GF-D8 (cell line): ENCODE results near the gene SREK1IP1.

Experiments used
- DNase-seq: peaks from one replicate; lab custom pipeline; 2025; lab: John Stamatoyannopoulos, UW

SREK1IP1 gene

DNA sequence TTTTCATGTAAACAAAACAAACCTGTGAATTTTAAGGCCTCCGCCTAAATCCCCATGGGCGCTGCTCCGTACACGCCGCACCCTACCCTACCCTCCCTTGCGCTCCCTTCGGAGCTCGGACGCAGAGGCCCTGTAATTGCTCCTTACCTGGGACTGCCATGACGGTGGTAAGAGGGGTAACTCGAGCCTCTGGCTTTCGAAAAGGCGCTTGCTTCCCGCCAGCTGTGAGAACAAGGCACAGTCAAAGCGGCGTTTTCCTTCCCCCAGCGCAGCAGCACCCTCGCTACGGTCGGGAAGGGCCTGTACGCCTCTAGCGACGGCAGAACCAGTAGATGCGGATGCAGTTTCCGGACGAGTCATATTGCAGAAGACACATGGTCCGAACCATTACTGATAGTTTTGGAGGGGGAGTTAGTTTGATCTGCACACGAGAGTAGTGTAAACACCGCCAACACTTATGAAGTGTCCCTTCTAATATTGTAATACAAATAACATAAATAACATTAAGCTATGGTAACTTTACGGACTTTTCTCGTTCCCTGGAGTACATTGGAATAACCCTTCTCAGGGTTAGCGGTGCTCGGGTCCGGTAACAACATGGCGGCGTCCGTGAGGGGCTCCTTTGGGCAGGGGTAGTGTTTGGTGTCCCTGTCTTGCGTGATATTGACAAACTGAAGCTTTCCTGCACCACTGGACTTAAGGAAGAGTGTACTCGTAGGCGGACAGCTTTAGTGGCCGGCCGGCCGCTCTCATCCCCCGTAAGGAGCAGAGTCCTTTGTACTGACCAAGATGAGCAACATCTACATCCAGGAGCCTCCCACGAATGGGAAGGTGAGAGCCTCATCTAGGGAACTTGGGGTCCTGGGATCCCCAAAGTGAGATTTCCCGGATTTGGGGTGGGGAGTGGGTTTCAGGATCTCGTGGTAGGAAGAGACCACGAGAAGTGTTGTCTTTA lies at the start of gene SREK1IP1, which contains the start of gene CWC27:
TSS of gene SREK1IP1 (minus strand) at position 334 of the 955 bp plus-strand sequence. CDS start at position 160, 174 bp downstream.
TSS of gene CWC27 (plus strand) at position 573 of the 955 bp plus-strand sequence. CDS start at position 790, 217 bp downstream.
- peak; percentile 57 for DNase-seq

DNA sequence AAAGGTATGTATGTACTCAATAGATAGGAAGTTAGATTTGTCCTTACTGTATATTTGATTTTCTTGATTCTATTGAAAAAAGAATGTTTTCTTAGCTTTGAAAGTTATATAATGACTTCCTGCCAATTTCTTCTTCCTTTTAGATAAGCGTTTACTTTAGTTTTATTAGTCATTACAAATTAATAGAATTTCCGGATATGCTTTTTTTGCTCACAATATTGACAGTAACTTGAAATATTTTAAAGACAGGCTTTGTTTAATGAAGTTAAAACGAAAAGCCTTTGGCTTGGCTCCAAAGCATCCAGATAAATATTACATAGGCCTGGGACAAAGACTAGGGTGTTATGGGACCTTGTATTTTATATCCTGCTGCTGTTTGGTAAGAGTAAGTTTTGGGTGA lies 49.8 kb upstream of the SREK1IP1 start:
- no peak for DNase-seq

DNA sequence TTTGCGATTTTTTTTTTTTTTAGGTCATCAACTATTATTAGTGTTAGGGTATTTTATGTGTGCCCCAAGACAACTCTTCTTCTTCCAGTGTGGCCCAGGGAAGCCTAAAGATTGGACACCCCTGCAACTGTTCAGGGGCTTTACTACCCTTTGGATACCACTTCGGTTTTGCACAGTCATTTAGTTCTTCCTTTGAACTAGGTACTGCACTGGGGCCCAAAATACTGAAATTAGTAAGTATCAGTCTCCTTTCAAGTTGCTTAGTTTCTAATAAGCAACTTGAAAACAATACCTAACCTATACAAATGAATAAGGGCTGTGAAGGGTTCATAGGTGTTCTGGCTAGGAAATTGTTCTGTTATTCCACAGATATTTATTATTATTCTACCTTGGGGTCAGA lies 45.6 kb upstream of the SREK1IP1 start:
- DNase-seq = no peak

DNA sequence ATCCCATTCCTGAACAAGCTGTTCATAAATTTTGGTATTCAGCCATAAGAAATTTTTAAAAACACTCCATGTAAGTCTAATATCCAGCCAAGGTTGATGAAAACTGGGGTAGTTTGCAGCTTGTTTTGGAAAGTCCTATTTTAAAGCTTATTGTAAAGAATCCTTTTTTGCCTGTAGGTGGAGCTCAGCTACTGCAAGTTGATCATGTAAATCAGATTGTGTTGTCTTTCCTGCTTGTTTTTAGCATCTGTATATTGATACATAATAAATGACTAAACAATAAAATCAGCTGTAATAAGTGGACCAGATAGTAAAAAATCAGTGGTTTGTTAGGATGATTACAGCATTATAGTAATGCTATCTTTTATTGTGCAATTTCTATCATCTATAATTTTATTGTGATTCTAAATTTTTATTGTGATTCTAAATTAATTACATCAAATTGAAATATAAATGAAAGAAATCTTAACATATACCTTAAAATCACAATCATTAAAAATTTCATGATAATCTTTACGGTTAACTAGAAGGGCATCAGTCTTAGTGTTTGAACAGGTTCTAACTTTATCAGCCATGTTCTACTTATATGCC lies 42.7 kb upstream of the SREK1IP1 start:
- DNase-seq = no peak

DNA sequence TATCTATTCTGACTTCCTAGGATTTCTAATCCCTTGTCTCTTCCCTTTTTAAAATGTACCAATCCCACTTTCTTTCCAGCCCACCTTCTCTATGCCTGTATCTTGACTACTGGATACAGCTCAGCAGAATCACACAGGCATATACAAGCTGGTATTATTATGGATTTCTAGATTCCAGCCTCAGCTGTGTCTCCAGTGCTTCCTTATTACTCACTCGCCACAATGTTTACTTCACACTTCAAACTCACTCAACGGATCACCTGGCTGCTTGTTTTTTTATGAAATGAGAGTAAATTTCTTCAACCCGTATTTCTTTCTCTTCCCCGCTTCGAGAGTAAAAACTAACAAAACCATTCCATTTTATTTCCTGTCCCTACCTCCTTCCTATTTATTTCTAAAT lies 39.0 kb upstream of the SREK1IP1 start:
- no peak for DNase-seq

DNA sequence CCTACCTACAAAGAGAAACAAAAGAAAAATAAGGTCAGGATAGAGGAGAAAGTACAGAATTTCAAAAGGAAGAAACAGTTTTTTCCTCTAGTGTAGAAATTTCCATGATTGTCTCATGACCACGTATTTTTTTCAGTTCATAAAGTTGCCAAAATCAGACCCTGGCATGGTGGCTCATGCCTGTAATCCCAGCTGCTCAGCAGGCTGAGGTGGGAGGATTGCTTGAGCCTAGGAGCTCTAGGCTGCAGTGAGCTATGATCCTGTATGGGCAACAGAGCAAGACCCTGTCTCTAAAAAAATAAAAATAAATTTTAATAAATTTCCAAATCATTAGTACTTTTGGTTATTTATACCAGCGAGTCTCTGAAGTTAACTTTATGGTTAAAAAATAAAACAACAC lies 38.0 kb upstream of the SREK1IP1 start:
- DNase-seq = no peak

DNA sequence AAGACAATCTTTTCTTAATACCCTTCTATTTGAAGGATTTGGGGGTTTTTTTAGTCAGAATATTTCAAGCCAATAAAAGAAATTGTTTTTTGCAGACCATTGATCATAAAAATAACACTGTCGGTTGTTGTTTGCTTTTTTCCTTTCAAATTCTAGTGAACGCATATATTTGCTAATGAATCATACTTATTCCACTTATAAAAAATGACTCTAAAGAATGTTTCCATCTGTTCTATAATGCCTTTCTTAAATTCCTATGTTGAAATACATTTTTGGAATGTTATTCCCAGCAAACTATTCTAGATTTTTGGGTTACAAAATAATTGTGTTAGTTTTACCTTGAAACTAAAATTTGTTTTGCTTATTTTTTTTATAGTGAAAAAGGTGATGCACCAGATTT lies 32.4 kb upstream of the SREK1IP1 start:
- no peak for DNase-seq

DNA sequence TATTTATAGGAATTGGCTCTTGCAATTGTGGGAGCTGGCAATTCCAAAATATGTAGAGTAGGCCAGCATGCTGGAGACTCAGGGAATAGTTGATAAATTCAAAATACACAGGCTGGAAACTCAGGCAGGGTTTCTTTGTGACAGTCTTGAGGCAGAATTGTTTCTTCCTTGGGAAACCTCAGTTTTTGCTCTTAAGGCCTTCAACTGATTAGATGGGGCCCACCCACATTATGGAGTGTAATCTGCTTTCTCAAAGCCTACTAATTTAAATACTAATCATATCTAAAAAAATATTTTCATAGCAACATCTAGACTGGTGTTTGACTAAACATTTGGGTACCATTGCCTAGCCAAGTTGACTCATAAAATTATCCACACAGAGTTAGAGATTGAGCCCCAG lies 27.8 kb upstream of the SREK1IP1 start:
- no peak for DNase-seq

DNA sequence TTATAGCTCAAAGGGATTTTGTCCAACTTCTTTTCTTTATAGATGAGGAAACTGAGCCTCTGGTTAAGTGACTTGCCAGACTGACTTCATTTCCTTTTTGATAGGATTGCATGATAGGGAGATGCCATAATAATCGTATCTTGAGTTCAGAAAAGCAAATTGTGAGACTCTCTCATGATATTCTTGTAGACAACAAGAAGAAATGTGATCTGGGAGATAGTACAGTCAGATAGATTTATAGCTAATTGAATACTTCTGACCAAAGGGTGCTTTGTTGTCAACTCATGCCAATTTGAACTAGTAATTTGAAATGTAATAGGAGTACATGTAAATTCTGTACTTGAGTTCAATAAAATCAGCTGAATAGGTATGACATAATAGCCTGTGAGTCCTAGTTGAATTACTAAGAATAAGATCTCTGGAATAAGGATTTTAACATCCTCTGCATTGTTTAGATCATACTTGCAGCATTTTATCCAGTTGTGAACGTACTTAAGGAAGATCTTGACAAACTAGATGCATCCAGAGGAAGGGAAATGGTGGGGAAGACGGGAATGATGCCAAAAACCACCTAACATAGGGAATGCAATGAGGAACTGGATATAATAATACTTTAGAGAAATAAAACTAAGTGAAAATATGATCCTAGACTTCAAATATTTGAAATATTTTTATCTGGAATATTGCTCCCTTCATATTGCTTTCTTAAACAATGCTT lies 25.7 kb upstream of the SREK1IP1 start:
- no peak for DNase-seq

DNA sequence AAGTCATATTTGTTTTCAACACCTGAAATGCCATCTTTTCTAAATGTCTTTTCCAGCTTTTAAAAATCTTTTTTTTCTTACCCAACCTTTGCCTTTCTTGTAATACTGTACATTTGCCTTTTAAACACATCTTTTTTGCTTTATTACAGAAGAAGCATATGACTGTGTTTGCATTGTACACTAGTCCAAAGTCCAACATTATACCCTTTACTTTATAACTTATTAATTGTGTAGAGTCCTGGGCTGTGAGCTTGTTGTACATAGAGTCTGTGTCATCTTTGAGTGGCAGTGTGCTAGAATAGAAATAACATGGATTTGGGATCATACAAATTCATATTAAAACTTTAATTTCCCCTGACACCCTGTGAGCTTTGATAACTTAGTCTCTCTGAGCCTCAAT lies 24.0 kb upstream of the SREK1IP1 start:
- no peak for DNase-seq

DNA sequence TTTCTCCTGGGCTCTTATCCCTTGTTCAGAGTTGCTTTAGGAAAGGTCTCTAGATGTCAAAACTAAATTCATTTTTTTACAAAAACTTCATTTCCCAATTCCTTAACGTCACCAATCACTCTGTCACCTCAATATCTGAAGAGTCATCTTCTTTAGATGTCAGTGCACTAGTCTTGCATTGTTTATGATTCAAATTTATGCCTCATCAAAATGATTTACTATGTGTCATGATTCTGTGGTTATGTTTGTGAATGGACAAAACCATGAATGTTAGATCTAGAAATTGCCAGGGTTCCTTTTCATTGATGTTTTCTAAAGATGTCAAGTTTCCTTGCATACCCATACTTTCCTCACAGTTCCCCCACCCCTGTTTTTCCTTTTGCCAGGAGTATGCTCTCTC lies 21.7 kb upstream of the SREK1IP1 start:
- DNase-seq = no peak

DNA sequence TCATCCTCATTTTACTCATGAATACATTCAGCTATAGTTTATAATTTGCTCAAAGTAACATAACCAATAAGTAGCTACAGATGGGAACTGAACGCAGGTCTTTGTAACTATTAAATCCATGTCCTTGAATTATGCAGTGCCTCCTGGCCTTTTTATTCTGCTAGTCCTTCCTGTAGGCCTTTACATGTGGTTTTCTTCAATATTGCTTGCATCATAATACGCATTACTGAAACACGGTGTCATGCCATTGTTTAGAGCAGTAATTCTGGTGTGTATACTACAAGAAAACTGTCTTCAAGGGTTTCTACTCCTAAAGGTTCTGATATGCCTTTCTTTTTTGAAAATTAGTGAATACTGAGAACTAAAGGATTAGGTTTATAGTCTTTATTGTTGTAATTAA lies 21.0 kb upstream of the SREK1IP1 start:
- DNase-seq = no peak

DNA sequence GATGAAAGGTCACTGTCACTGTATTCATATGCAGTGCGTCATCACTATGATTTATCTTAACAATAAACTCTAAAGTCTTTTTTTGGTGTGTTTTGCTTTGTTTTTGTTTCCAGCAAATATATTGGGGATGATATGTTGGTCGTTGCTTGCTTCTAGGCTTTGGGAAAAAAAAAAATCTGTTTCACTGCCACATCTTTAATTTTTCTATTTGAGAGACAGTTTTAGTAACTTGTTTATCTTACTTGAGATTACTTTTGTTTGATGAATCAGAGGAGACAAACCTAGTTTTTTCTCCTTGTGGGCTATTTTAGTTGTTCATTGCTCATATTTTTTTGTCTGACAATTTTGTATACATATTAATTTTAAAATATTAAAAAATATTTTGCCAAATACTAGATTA lies 19.7 kb upstream of the SREK1IP1 start:
- no peak for DNase-seq

DNA sequence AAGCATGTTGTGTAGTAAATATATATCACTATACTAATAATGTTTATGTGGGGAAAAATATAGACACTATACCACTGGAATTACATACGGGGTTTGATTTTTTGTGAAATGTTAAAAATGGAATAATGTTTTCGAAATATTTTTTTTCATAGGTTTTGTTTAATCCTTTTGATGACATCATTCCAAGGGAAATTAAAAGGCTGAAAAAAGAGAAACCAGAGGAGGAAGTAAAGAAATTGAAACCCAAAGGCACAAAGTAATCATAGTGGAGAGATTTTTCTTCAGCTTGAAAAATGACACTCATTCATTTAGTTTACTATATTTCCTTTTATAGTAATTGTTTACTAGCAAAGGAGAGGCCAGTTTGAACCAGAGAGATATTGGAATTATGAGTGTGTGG lies 17.9 kb upstream of the SREK1IP1 start:
- DNase-seq = no peak

DNA sequence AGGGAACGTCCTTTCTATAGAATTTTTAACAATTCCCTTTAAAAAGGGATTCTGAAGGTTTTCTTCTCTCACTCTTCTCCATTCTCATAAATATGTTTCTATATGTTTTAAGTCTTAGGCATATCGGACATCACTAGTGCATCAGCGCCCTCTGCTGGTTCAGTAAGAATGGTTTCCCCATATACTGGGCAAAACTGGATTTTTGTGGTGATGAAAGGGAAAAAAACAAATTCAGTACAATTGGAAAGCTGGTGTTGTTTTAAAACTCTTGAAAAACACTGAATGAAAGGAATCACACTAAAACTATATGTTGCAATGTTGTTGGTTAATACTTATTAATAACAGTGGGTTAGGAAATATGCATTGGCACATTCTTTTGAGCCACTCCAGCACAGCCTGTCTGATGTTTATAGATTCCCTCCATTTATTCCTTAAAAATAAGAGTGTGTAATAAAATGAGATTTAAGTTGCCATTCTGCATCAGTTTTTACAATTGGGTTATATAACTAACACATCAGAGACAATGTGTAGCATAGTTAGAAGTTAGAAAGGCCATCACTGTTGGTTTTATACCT lies 16.0 kb upstream of the SREK1IP1 start:
- peak; percentile 18 for DNase-seq

DNA sequence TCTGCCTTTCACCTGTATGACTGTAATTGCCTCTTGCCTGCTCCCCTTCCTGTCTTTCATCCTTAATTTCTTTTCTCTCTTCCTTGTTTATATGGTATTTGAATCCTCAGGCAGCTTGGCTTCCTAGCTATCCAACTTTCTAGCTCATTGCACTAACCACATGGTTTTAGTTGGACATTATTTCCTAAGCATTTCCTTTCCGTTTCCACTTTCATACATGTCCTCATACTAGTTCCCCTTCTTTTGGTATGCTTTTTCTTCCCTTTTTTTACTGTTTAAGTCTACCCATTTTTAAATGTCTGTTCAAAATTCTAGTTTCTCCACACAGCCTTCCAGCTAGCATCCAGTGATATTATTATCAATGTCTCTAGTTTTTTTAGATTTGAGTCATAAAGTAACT lies 6.8 kb upstream of the SREK1IP1 start:
- peak; percentile 77 for DNase-seq

DNA sequence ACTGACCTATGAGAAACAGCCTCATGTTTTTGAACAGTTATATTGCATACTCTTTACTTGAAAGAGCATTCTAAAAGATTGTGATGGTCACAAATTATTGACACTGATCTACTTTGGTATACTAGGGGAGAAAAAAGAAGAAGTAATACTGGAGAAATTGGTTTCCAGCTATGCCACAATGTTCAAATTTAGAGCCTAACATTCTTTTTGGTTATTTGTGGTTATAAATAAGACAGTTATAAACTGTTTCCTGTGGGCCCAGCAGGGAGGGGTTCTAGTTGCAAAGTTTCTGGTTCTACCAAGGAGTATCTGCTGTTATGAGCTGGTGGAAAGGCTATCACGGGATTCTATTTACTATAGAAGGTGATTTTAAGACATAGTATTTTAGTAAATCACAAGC lies 5.0 kb upstream of the SREK1IP1 start:
- no peak for DNase-seq

DNA sequence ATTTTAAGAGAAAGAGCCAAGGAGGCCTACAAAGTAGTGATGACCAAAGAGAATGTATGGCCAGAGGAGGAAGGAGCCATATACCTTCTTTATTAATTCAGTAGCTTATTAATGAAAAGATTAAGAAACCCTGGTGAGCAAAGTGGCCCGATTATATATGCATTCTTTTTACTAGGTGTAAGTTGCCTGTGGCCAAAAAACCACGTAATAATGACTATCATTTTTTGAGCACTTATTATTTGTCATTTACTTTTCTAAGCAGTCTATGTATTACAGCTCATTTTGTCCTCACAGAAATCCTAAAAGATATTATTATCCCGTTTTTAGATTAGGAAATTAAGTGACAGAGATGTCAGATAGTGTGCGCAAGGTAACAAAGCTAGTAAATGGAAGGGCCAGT lies 3.2 kb upstream of the SREK1IP1 start:
- DNase-seq = no peak

DNA sequence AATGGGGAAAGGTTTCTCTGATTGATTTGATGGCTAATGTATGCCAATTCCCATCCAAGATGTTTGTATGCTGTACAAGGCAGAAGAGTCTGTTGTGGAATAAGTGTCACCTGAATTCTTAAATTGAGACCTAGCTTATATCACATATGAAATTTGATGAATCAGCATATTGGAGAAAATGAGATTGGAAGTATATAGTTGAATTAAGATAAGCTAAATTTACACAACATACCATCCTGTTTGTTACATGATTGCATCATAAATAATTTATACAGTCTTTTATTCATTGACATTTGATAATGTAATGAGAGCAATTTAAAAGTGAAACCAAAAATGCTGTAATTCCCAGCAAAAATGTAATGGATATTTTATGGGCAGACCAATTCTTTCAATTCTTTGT lies 1.4 kb upstream of the SREK1IP1 start:
- DNase-seq = no peak

DNA sequence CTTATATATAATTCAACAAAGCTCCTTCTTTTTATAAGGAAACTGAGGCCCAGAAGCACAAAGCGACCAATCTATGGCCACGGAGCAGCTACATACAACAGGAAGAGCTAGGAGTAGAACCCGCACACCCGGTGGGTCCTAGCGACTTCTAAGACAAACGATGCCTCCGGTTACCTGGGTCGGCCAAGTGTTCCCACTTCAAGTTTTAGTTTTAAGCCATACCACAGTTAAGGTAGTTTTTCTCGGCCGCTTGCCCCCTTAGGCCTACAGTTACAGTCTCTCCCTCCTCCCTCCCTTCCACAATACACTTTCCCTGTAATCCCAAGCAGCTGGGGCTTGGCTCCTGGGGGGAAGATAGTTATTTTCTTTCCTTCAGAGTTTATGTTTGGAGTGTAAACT lies 533 bp downstream of the SREK1IP1 start:
- no peak for DNase-seq

DNA sequence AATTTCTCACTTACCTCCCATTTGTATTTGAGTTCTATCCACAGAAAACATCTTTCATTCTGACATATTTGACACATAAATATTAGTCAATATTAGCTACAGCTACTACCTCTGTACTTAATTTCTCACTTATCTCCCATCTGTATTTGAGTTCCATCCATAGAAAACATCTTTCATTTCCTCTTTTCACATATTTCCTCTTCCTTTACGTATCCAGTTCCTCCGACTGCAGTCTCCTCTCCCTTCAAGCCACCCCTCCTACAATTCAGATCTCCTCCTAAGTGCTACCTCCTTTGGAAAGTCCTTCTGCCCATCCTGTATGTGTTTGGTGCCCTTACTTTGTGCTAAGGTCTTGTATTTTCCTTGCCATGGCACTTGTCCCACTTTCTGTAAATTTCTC lies 1.6 kb downstream of the SREK1IP1 start:
- peak; percentile 2 for DNase-seq

DNA sequence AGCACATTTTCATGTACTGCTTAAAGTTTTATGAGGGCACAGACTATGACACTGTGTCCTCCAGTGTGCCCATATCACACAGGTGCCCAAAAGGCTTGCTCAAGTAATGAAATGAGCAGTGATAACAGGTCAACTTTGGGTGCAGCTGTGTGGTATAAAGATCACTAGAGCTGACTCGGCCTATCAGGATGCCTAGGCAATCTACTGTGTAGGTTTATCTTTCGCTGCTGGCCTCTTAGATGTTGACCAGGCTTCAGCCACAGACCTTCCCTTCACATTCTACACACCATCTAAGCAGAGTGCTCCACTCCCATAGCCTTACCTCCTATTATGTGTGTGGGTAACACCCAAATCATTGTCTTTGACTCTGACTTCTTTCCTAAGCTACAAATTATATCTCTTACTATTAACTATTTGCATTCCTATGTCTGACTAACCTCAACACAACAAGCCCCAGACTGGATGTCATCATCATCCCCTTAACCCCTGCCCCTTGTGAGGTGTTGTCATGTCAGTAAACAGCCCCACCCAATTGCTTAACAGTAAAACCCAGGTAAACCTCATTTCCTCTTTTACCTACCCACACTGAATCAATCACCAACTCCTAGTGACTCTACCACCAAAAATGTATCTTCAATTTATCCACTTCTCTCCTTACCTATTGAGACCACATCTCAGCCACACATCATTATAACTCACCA lies 2.5 kb downstream of the SREK1IP1 start:
- DNase-seq = no peak
